ENCODE results near the gene CNPY1. TPM values are rescaled to one million over a fixed set of nuclear protein-coding genes. Genes with fewer than 3 reads are reported as not detected.

The CNPY1 gene
- total RNA-seq, 2 experiments from 2014 or later: not detected

DNA sequence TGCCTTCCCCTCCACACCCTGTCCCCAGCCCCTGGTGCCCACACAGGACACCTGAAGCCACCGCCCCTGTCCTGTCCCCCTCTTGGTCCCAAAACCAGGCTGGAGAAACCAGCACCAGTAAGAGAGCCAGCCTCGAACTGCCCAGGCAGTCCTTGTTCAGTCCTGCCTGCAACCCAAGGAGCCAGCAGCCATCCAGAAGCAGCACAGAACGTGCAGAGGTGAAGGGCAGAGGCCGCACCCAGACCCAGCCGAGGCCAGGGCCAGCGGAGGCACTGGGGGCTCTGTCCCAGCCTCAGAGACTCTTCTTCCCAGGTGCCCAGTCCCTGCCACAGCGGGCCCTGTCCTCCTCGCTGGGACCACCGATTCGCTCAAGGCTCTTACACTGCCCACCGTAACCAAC is 23.3 kb upstream of the CNPY1 start:
- no peaks in the 10 kb centered on the region for H3K4me1 Mint-ChIP-seq (ENCODE audit: low read depth)
- H3K27me3 Mint-ChIP-seq: peaks cover 9% of the 10 kb centered on the region
- Histone ChIP-seq H3K27ac (ENCODE audit: low read depth in 1 of 2, low read length in 2 of 2) (no peak overlapping the region), H3K4me1 (ENCODE audit: insufficient read depth, low read length) (no peaks in the 10 kb centered on the region), H3K4me3 (ENCODE audit: low read length) (no peak overlapping the region), H3K27me3 (ENCODE audit: control insufficient read depth in 1 of 2, insufficient read depth in 2 of 2, low read length in 2 of 2) (peaks cover 0 to 6% of the 10 kb centered on the region in 2 experiments), H3K9me3 (ENCODE audit: control insufficient read depth in 1 of 2, insufficient read depth in 1 of 2, low read length in 2 of 2) (peaks cover 0 to 3% of the 10 kb centered on the region in 2 experiments), H3K36me3 (ENCODE audit: insufficient read depth, low read length) (no peaks in the 10 kb centered on the region)
- H3K36me3 Mint-ChIP-seq (ENCODE audit: low read depth): no peaks in the 10 kb centered on the region
- DNase-seq (no peak), ATAC-seq (ENCODE audit: poor library complexity) (no peak)
- no peak overlapping the region for H3K4me3 Mint-ChIP-seq
- POLR2A ChIA-PET: no interaction called here
- CTCF ChIA-PET: no interaction called here
- intact Hi-C loops (cut with DNase I, micrococcal nuclease): no loop called here
- no peak overlapping the region for H3K27ac Mint-ChIP-seq
- TF ChIP-seq, protein P1, sequence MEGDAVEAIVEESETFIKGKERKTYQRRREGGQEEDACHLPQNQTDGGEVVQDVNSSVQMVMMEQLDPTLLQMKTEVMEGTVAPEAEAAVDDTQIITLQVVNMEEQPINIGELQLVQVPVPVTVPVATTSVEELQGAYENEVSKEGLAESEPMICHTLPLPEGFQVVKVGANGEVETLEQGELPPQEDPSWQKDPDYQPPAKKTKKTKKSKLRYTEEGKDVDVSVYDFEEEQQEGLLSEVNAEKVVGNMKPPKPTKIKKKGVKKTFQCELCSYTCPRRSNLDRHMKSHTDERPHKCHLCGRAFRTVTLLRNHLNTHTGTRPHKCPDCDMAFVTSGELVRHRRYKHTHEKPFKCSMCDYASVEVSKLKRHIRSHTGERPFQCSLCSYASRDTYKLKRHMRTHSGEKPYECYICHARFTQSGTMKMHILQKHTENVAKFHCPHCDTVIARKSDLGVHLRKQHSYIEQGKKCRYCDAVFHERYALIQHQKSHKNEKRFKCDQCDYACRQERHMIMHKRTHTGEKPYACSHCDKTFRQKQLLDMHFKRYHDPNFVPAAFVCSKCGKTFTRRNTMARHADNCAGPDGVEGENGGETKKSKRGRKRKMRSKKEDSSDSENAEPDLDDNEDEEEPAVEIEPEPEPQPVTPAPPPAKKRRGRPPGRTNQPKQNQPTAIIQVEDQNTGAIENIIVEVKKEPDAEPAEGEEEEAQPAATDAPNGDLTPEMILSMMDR (IDR thresholded peaks at IDR 0.05): no peak
- H3K9me3 Mint-ChIP-seq: no peaks in the 10 kb centered on the region

DNA sequence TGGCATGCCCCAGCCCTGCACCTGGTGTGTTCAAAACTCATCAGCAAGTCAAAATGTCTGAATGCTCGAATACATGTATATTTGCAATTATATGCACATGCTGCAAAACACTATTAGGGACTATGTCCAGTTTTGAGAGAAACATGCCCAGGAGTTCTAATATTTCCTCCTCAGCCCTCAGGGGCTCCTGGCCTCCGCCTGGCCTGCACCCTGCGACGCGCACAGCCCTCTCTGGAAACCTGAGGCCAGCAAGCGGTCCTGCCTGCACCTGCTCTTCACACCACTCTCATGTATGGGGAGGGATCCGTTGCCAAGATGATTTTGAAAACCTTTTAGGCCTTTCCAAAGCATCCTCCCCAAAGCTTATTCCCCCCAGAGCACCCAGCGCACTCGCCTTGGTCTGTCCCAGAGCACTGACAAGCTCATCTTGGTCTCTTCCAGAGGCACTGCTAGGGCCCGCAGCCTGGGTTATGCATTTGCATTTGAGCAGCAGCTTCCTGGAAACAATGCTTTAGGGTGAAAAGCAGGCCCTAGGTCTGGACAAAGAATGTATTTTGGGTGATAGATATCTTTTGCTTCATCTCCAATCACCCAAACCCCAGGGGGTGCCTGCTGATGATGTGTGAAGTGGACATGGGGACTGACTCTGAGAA is 22.6 kb upstream of the CNPY1 start:
- H3K4me1 ChIP-seq (ENCODE audit: insufficient read depth, low read length): no peaks in the 10 kb centered on the region
- no peaks in the 10 kb centered on the region for H3K4me1 Mint-ChIP-seq (ENCODE audit: low read depth)
- intact Hi-C loops (cut with DNase I, micrococcal nuclease): no loop called here

DNA sequence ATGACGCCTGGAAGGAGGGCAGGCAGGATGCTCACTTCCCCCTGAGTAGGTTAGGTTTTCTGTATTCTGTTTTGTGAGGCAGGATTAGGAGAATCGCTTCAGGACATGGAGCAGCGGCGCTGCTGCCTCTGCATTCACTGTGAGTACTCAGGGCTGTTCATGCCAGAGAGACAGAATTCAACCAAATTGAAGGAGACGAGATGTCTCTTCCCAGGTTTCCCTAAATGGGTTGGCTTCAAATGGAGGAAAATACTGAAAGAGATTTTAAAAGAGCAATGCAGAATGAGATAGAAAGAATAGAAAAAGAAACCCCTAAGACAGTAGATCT is 21.9 kb upstream of the CNPY1 start:
- ChIA-PET POLR2A (no interaction called here), CTCF (no interaction called here)
- no peak overlapping the region for H3K4me3 Mint-ChIP-seq
- Histone ChIP-seq H3K27ac (ENCODE audit: low read depth in 1 of 2, low read length in 2 of 2) (no peak overlapping the region), H3K4me3 (ENCODE audit: low read length) (no peak overlapping the region), H3K9me3 (ENCODE audit: control insufficient read depth in 1 of 2, insufficient read depth in 1 of 2, low read length in 2 of 2) (peaks cover 0 to 3% of the 10 kb centered on the region in 2 experiments), H3K4me1 (ENCODE audit: insufficient read depth, low read length) (no peaks in the 10 kb centered on the region), H3K27me3 (ENCODE audit: control insufficient read depth in 1 of 2, insufficient read depth in 2 of 2, low read length in 2 of 2) (peaks cover 0 to 6% of the 10 kb centered on the region in 2 experiments), H3K36me3 (ENCODE audit: insufficient read depth, low read length) (no peaks in the 10 kb centered on the region)
- no peaks in the 10 kb centered on the region for H3K9me3 Mint-ChIP-seq
- H3K4me1 Mint-ChIP-seq (ENCODE audit: low read depth): no peaks in the 10 kb centered on the region
- H3K27me3 Mint-ChIP-seq: peaks cover 6% of the 10 kb centered on the region
- H3K27ac Mint-ChIP-seq: no peak overlapping the region
- DNase-seq: no peak
- intact Hi-C loops (cut with DNase I, micrococcal nuclease): no loop called here
- TF ChIP-seq, protein P1 (IDR thresholded peaks at IDR 0.05): no peak
- no peaks in the 10 kb centered on the region for H3K36me3 Mint-ChIP-seq (ENCODE audit: low read depth)
- ATAC-seq (ENCODE audit: poor library complexity): no peak

More for the DNA sequence above, 22.6 kb upstream of the CNPY1 start:
- ChIA-PET POLR2A (no interaction called here), CTCF (no interaction called here)
- Mint-ChIP-seq H3K36me3 (ENCODE audit: low read depth) (no peaks in the 10 kb centered on the region), H3K27ac (no peak overlapping the region), H3K4me3 (no peak overlapping the region), H3K27me3 (peaks cover 6% of the 10 kb centered on the region), H3K9me3 (no peaks in the 10 kb centered on the region)
- H3K36me3 ChIP-seq (ENCODE audit: insufficient read depth, low read length): no peaks in the 10 kb centered on the region
- ATAC-seq (ENCODE audit: poor library complexity) (no peak), DNase-seq (no peak)
- H3K27ac ChIP-seq (ENCODE audit: low read depth in 1 of 2, low read length in 2 of 2): no peak overlapping the region
- H3K27me3 ChIP-seq (ENCODE audit: control insufficient read depth in 1 of 2, insufficient read depth in 2 of 2, low read length in 2 of 2): peaks cover 0 to 6% of the 10 kb centered on the region in 2 experiments
- H3K4me3 ChIP-seq (ENCODE audit: low read length): no peak overlapping the region
- peaks cover 0 to 3% of the 10 kb centered on the region in 2 experiments for H3K9me3 ChIP-seq (ENCODE audit: control insufficient read depth in 1 of 2, insufficient read depth in 1 of 2, low read length in 2 of 2)
- TF ChIP-seq, protein P1 (IDR thresholded peaks at IDR 0.05): no peak

All from CD4-positive, alpha-beta T cell (primary cell).